Skin epidermis (tissue), 12 donors: ENCODE measurements around the gene ZNF429.
"Not testable (repeated sequence)": the region's sequence is repeated elsewhere in the genome, so short reads cannot be mapped to it uniquely, and the experiment has no call there.

ENCODE experiments used
- H3K27ac ChIP-seq, 21 experiments: fragments of 200-600 bp; sonication (generic) in 11 of 21; one replicate each; pipeline ENCODE4 v1.5.0; 2020; ENCODE audit warnings: mild to moderate bottlenecking in 3 of 21, inconsistent platforms in 2 of 21, moderate library complexity in 2 of 21
- H3K4me3 ChIP-seq, 7 experiments: fragments of 200-600 bp; sonication (generic) in 2 of 7; one replicate each; pipeline ENCODE4 v1.5.0; 2020; ENCODE audit warnings: inconsistent platforms in 2 of 7, mild to moderate bottlenecking in 2 of 7, moderate library complexity in 1 of 7

Gene ZNF429

GRCh38 chr19:21505459-21506451, at the start of gene ZNF429:
TSS of gene ZNF429 (plus strand) at chr19:21505602. CDS start at chr19:21505772, 170 bp downstream.
- H3K4me3 ChIP-seq, result peak within 1 kb of the TSS; percentile 65 to 88 (median 84)
- H3K27ac ChIP-seq, result peak within 1 kb of the TSS; percentile 79 to 97 (median 93)

- H3K27ac ChIP-seq, result no peak overlapping the region
- no peak overlapping the region for H3K4me3 ChIP-seq
These were observed 44.7 kb upstream of the ZNF429 start for GRCh38 chr19:21460686-21461085.

DNA sequence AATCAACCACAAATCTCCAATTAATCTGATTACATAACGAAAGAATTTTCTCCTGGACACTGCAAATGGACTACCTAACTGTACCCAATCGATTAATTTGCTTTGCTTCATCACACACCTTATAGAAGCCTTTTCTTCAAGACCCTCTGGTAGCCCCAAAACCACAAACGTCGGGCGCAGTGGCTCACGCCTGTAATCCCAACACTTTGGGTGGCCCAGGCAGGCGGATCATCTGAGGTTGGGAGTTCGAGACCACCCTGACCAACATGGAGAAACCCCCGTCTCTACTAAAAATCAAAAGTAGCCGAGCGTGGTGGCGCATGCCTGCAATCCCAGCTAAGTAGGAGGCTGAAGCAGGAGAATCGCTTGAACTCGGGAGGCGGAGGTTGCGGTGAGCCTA, 42.9 kb upstream of the ZNF429 start:
- H3K27ac ChIP-seq, result no peak overlapping the region
- H3K4me3 ChIP-seq, result no peak overlapping the region

DNA sequence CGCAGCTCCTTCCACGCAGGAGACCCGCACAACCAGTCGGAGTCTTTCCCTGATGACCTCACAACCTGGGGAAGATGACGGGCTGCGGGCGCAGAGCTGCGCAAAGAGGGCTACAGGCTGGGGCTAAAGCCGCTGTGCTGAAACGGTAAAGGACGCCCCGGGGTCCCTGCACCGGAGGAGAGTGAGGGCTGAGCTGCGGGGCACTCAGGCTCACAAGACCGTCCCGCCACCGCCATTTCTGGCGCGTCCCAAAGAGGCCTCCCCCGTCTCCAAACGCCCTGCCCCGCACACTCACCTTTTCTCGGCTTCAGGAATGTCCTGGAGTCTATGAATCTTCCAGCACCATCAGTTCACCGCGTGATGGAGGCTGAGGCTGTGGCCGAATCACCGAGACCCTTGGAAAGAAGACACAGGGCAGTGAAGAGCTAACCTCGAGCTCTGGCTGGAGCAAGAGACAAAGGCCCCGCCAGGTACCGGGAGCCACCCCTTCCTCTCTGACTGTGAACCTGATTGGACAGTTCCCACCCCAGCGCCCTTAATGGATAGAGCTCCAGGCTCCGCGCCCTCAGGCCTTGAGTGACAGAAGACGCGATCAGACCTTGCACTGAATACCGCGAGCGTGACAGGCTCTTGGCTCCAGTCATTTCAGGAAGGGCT, 41.8 kb upstream of the ZNF429 start:
- H3K27ac ChIP-seq, result no peak overlapping the region

GRCh38 chr19:21466627-21467026, 38.8 kb upstream of the ZNF429 start:
- no peak overlapping the region for H3K4me3 ChIP-seq
- no peak overlapping the region for H3K27ac ChIP-seq

More for the DNA sequence above, 41.8 kb upstream of the ZNF429 start:
- peak overlapping the region in 5 of 7 experiments; percentile 12 to 23 (median 20) for H3K4me3 ChIP-seq

DNA sequence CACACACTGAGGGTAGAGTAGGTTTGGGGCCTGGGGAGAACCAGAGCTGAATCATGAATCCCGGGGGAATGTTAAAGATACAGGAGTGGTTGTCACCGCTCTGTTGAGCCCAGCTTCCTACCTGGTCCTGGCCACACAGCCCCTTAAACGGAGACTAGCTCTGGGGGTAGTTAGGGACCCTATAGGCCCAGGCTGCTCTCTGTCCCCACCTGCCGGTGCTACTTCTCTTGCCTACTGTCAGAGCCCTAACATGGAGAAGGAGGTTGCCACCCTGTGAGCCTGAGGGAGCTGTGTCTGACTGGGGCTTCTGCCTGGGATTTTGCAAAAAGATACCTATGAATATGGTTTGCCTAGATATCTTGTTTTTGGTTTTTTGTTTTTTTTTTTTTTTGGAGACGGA, 36.6 kb upstream of the ZNF429 start:
- H3K27ac ChIP-seq, result no peak overlapping the region

DNA sequence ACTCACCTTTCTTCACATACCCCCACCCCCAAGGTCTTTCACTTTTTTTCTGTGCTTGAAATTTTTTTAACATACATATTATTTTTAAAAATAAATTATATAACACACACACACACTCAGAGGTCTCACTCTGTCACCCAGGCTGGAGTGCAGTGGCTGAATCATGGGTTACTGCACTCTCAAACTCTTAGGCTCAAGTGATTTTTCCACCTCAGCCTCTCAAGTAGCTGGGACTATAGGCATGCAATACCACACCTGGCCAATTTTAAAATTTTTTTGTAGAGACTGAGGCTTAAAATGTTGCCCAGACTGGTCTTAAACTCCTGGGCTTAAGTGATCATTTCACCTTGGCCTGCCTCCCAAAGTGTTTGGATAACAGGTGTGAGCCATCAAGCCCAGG, 32.9 kb upstream of the ZNF429 start:
- H3K27ac ChIP-seq, result no peak overlapping the region
- no peak overlapping the region for H3K4me3 ChIP-seq

More for the DNA sequence above, 36.6 kb upstream of the ZNF429 start:
- H3K4me3 ChIP-seq, result no peak overlapping the region

DNA sequence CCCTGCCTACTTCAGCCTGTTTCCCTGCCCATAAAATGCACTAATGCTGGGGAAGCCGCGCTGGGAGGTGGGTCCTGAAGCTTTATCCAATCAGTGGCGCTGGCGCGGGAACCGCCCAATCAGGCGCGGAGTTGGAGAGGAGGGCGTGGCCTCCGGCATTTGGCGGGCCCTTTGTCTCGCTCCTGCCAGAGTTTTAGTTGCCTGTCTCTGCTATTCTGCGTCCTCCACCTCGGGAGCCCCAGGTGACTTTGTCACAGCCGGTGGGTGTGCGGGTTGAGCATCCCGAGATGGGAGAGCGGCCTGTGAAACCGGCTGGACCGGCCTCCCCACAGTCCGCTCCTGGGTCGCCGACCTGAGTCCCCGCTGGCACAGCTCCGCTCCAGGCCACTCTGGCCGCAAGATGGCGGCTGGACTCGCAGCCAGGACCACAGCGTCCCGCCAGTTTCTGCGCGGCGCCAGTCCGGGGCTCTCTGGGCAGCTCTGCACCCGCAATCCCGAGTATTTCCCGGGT, 30.7 kb upstream of the ZNF429 start:
- H3K4me3 ChIP-seq, result peak overlapping the region in 6 of 7 experiments; percentile 20 to 35 (median 30)
- no peak overlapping the region for H3K27ac ChIP-seq

DNA sequence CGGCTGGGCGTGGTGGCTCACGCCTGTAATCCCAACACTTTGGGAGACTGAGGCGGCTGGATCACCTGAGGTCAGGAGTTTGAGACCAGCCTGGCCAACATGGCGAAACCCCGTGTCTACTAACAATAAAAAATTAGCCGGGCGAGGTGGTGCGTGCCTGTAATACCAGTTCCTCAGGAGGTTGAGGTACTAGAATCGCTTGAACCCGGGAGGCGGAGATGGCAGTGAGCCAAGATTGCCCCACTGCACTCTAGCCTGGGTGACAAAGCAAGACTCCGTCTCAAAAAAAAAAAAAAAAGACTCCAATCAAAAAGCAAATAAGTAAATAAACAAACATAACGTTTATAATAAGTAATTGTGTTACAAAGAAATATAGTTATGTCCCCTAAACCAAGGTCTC, 23.0 kb upstream of the ZNF429 start:
- not testable (repeated sequence) for H3K27ac ChIP-seq, H3K4me3 ChIP-seq

DNA sequence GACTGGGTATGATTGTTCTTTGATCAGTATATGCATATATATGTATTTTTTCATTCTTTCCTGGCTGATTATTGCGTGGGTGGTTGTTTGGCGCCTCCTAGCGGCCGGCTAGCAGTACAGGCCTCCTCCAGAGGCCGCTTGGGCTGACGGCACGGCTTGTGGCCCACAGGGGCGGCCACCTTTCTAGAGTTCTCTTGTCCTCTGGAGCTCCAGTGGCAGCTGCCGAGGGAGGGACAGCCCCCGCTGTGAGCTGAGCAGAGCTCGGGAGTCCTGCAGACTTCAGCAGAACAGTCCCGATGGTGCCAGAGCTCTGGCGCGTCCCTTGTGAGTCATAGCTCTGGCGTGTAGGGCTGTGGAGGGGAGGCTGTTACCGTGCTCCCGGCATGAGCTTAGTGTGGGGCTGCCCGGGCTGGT, 22.5 kb upstream of the ZNF429 start:
- peak overlapping the region in 3 of 21 experiments; percentile 2 to 39 (median 17) for H3K27ac ChIP-seq

DNA sequence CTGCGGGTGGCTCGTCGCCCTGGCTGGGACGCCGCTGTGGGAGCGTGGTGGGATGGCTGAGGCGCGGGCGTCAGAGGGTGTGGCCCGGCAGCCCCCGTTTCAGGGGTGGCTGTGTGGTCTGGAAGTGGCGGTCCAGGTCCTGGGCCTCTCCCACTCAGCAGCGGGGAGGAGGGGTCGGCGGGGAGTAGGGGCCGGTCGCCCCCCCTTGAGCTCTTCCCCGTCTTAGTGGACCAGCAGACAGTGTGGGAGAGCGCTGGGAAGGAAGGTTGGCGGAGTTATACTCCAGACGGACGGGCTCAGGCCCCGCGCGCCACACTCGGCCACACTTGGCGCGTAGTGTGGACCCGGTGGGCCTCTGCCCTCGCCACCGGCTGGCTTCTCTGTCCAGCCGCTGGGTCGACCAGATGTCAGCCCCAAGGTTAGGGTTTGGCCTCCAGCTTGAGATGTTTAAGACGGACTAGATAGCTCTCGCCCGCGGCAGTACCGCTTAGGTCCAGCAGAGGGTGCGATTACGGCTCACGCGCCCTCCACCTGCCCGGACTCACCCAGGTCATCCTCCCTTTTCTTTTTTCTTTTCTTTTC, 21.7 kb upstream of the ZNF429 start:
- peak overlapping the region in 1 of 7 experiments; percentile 4 for H3K4me3 ChIP-seq
- peak overlapping the region in 3 of 21 experiments; percentile 2 to 39 (median 17) for H3K27ac ChIP-seq

More for the DNA sequence above, 22.5 kb upstream of the ZNF429 start:
- no peak overlapping the region for H3K4me3 ChIP-seq

- Histone ChIP-seq H3K27ac (no peak overlapping the region), H3K4me3 (no peak overlapping the region)
These were observed 20.8 kb upstream of the ZNF429 start for GRCh38 chr19:21484631-21485030.

GRCh38 chr19:21485926-21486325, 19.5 kb upstream of the ZNF429 start:
- H3K4me3 ChIP-seq, result no peak overlapping the region
- no peak overlapping the region for H3K27ac ChIP-seq

- Histone ChIP-seq H3K27ac (no peak overlapping the region), H3K4me3 (no peak overlapping the region)
These were observed 17.4 kb upstream of the ZNF429 start for GRCh38 chr19:21487969-21488368.

GRCh38 chr19:21491146-21491545, 14.3 kb upstream of the ZNF429 start:
- H3K27ac ChIP-seq, result no peak overlapping the region

DNA sequence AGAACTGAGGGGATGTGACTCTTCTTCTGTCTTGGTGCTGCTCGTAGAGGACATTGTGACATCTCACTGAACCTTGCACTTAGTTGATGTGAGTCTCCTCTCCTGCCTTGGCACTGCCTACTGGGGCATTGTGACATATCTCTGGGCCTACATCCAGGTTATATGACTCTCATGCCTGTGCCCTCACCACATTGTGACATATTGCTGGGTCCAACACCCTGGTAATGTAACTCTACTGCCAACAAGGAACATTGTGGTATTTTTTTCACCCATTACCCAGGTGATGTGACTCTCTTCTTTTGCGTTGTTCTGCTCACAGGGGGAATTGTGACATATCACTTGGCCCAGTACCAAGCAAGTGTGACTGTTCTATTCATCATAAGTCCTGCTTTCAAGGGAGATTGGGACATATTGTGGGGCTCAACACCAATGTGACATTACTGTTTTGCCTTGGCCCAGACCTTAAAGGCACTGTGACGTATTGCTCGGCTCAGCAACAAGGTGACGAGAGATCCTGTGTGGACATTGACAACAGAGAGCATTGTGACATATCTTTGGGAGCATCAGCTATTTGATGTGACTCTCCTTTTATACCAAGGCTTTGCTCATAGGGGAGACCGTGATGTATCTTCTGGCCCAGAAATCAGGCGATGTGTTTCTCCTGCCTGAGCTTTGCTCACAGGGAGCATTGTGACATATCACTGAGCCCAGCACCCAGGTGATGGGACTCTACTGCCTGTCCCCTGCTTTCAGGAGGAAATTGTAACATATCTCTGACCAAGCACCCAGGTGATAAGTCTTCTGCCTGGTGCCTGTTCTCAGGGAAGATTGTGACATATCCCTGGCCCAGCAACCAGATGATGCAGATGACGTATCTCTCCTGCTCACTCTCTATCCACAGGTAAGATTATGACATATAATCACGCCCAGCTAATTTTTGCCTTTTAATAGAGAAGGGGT, 12.2 kb upstream of the ZNF429 start:
- H3K4me3 ChIP-seq, result no peak overlapping the region
- H3K27ac ChIP-seq, result peak overlapping the region in 2 of 21 experiments; percentile 10 to 26

More at GRCh38 chr19:21491146-21491545, 14.3 kb upstream of the ZNF429 start:
- no peak overlapping the region for H3K4me3 ChIP-seq

DNA sequence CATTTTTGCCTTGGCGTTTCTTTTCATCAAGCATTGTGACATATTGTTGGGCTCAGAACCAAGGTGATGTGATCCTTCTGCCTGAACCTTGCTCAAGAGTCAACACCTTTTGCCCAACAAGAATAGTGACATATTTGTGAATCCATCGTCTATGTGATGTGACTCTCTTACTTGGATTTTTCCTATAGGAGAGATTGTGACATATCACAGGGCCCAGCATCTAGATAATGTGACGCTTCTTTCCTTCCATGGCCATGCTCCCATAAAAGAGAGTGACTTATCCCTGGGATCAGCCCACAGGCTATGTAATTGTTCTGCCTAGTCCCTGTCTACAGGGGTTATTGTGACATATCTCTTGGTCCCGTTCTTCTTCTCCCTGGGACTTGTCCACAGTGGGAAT, 8.5 kb upstream of the ZNF429 start:
- H3K27ac ChIP-seq, result no peak overlapping the region
- H3K4me3 ChIP-seq, result no peak overlapping the region

- no peak overlapping the region for H3K4me3 ChIP-seq
- H3K27ac ChIP-seq, result no peak overlapping the region
These were observed 6.8 kb upstream of the ZNF429 start for GRCh38 chr19:21498651-21499050.

DNA sequence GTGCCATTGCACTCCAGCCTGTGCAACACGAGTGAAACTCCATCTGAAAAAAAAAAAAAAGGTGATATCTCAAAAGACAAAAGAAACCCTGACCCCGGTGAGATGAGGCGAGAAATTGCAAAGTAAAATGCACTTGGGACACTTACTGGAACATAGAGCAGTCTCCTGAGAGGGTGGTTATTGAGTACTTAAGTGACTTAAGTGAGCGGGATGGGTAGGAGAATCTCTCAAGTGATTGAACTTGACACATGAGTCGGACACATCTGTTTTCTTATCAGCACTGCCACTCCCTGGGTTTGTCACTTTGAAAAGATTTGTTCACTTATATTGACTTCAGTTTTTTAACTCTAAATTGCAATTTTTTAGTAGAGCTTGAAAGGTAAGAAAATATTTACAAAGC, 2.8 kb downstream of the ZNF429 start:
- Histone ChIP-seq H3K4me3 (no peak overlapping the region), H3K27ac (no peak overlapping the region)
